Lower leg skin (tissue), 4 donors: Measurements from ENCODE around the gene CSF2RB. TPM values are rescaled to one million over a fixed set of nuclear protein-coding genes. Genes with fewer than 3 reads are reported as not detected.
A peak's percentile ranks its signal among the peaks of the same experiment; 100 is the strongest.
"Not testable (repeated sequence)": the region's sequence is repeated elsewhere in the genome, so short reads cannot be mapped to it uniquely, and the experiment has no call there.

Experiments used
- DNase-seq, 2 donors: peaks; one replicate each; pipeline ENCODE4 v3.0.0-alpha.2; 2019; ENCODE audit warnings: low spot score in 2 of 2
- H3K4me3 ChIP-seq: fragments of 200-600 bp; sonication (generic); 2 replicates; pipeline ENCODE4 v1.5.1; 2017; ENCODE audit warnings: mild to moderate bottlenecking, low read depth; ENCODE audit not compliant: poor library complexity, severe bottlenecking
- CTCF ChIP-seq, 3 donors: fragments of 450-650 bp; IDR thresholded peaks; one replicate each; pipeline ENCODE4 v1.5.1; 2016; ENCODE audit warnings: antibody characterized with exemption in 3 of 3, mild to moderate bottlenecking in 3 of 3, moderate library complexity in 2 of 3
- POLR2A ChIP-seq, 2 donors: fragments of 450-650 bp; IDR thresholded peaks; one replicate each; pipeline ENCODE4 v1.6.1; 2016 to 2017; ENCODE audit warnings: antibody characterized with exemption in 2 of 2, mild to moderate bottlenecking in 1 of 2, moderate library complexity in 1 of 2
- WGBS, 2 donors: methylation state at CpG; one replicate each; pipeline ENCODE4 v1.1.5; 2018; 5-methylcytosine and 5-hydroxymethylcytosine counted together
- intact Hi-C: fragments of 100-400 bp; cut with DNase I; formaldehyde crosslinking; loops from one replicate; pipeline ENCODE4 v1.15.0; 2023; ENCODE audit warnings: low total_unique reads
- total RNA-seq, 4 donors: library from RNA; depleted of rRNA; stranded (reverse); fragments of >200 nt; gene quantifications; one replicate each; pipeline ENCODE4 v1.1.0, GENCODE V29; 2016

The CSF2RB gene
- total RNA-seq, 4 donors from 2014 or later: 3.2 to 10.7 (median 5.5) TPM

- TF ChIP-seq CTCF (IDR thresholded peaks at IDR 0.05) (no peak), POLR2A (IDR thresholded peaks at IDR 0.05) (no peak)
- intact Hi-C loops: loop anchor here (5.0 to 10.0 kb wide), 2 partner anchors 125 to 197 kb away; no protein-coding TSS in a partner anchor
- 66 to 83% methylated on average over 5 of the region's 5 CpGs for WGBS, 2 donors
- DNase-seq: peak in 1 of 2 donors; percentile 60
- no peak overlapping the region for H3K4me3 ChIP-seq
Observed at GRCh38 chr22:36982136-36982535, 68.7 kb downstream of the CSF2RB start.

GRCh38 chr22:36985211-36985889, 71.9 kb downstream of the CSF2RB start:
- DNase-seq: no peak
- intact Hi-C loops: loop anchor here (10.0 kb wide), 1 partner anchor 201 kb away; no protein-coding TSS in a partner anchor
- no peak overlapping the region for H3K4me3 ChIP-seq
- 58 to 59% methylated on average over 10 of the region's 10 CpGs for WGBS, 2 donors
- TF ChIP-seq POLR2A (IDR thresholded peaks at IDR 0.05): no peak

GRCh38 chr22:36986242-36986821, 72.9 kb downstream of the CSF2RB start:
- 58 to 59% methylated on average over 8 of the region's 8 CpGs for WGBS, 2 donors
- H3K4me3 ChIP-seq: no peak overlapping the region
- intact Hi-C loops: loop anchor here (10.0 kb wide), 1 partner anchor 202 kb away; no protein-coding TSS in a partner anchor
- DNase-seq: peak in 1 of 2 donors; percentile 63
- no peak for TF ChIP-seq CTCF (IDR thresholded peaks at IDR 0.05)
- no peak for TF ChIP-seq POLR2A (IDR thresholded peaks at IDR 0.05)

GRCh38 chr22:36988075-36988832, 74.8 kb downstream of the CSF2RB start:
- WGBS, 2 donors: 80 to 85% methylated on average over 12 of the region's 12 CpGs
- DNase-seq: peak in 1 of 2 donors; percentile 50
- intact Hi-C loops: loop anchor here (10.0 kb wide), 1 partner anchor 203 kb away; no protein-coding TSS in a partner anchor
- no peak overlapping the region for H3K4me3 ChIP-seq
- TF ChIP-seq POLR2A (IDR thresholded peaks at IDR 0.05) (no peak), CTCF (IDR thresholded peaks at IDR 0.05) (no peak)

GRCh38 chr22:36989012-36989411, 75.6 kb downstream of the CSF2RB start:
- H3K4me3 ChIP-seq, DNase-seq: not testable (repeated sequence)
- intact Hi-C loops: loop anchor here (10.0 kb wide), 1 partner anchor 204 kb away; no protein-coding TSS in a partner anchor
- WGBS, 2 donors: 82 to 94% methylated on average over 4 of the region's 4 CpGs

Other genes starting within 250 kb of the CSF2RB start
- not detected for gene CACNG2, start 209.9 kb upstream of the CSF2RB start, total RNA-seq
- 1 to 10 TPM; 4.3 to 9.3 (median 8.7) TPM for gene IFT27, start 137.5 kb upstream of the CSF2RB start, total RNA-seq
- not detected for gene PVALB, start 96.6 kb upstream of the CSF2RB start, total RNA-seq
- gene NCF4, start 52.6 kb upstream of the CSF2RB start, total RNA-seq: 1 to 10 TPM; 2.6 to 6.4 (median 5.4) TPM
- 100 to 1,000 TPM in 1 of 4 donors, 10 to 100 TPM in 3; 47.9 to 114 (median 62.5) TPM for gene TST, start 105.8 kb downstream of the CSF2RB start, total RNA-seq
- gene MPST, start 106.1 kb downstream of the CSF2RB start, total RNA-seq: 100 to 1,000 TPM; 225 to 336 (median 276) TPM
- gene KCTD17, start 138.1 kb downstream of the CSF2RB start, total RNA-seq: 10 to 100 TPM; 32.4 to 58.0 (median 48.1) TPM
- 1 to 10 TPM in 3 of 4 donors, under 1 TPM in 1; 0.65 to 7.5 (median 2.8) TPM for gene TMPRSS6, start 196.1 kb downstream of the CSF2RB start, total RNA-seq
- gene IL2RB, start 236.3 kb downstream of the CSF2RB start, total RNA-seq: 10 to 100 TPM in 1 of 4 donors, 1 to 10 TPM in 3; 6.1 to 15.9 (median 8.8) TPM